Vagina (tissue), 2 donors: Measurements from ENCODE around the gene SURF2. TPM values are rescaled to one million over a fixed set of nuclear protein-coding genes. Genes with fewer than 3 reads are reported as not detected.
A peak's percentile ranks its signal among the peaks of the same experiment; 100 is the strongest.

ENCODE experiments used
- DNase-seq, 2 donors: peaks; one replicate each; pipeline ENCODE4 v3.0.0-alpha.2; 2017; ENCODE audit errors: extremely low spot score in 2 of 2
- H3K27ac ChIP-seq: fragments of 200-600 bp; sonication (generic); one replicate; pipeline ENCODE4 v1.5.1; 2019
- H3K27me3 ChIP-seq: fragments of 200-600 bp; sonication (generic); one replicate; pipeline ENCODE4 v1.5.1; 2019
- H3K36me3 ChIP-seq, 2 donors: fragments of 200-600 bp; sonication (generic); one replicate each; pipeline ENCODE4 v1.5.1; 2017 to 2019
- H3K4me1 ChIP-seq: fragments of 200-600 bp; sonication (generic); one replicate; pipeline ENCODE4 v1.5.1; 2019
- H3K4me3 ChIP-seq, 2 donors: fragments of 200-600 bp; sonication (generic); 1 replicate in 1 of 2; 2 replicates in 1 of 2; pipeline ENCODE4 v1.5.1; 2016 to 2019
- H3K9me3 ChIP-seq: fragments of 200-600 bp; sonication (generic); one replicate; pipeline ENCODE4 v1.5.1; 2019
- POLR2A ChIP-seq, 2 donors: fragments of 450-650 bp; IDR thresholded peaks; one replicate each; pipeline ENCODE4 v1.6.1; 2017; ENCODE audit warnings: antibody characterized with exemption in 2 of 2, mild to moderate bottlenecking in 2 of 2, moderate library complexity in 2 of 2
- POLR2AphosphoS5 ChIP-seq, 2 donors: sonication (generic); formaldehyde crosslinking; IDR thresholded peaks; one replicate each; pipeline ENCODE4 v1.9.0; 2017; ENCODE audit warnings: antibody characterized with exemption in 2 of 2, mild to moderate bottlenecking in 2 of 2, low read depth in 1 of 2; ENCODE audit not compliant: insufficient read depth in 1 of 2
- intact Hi-C: fragments of 100-400 bp; cut with DNase I; formaldehyde crosslinking; loops from one replicate; pipeline ENCODE4 v1.15.1; 2023
- total RNA-seq: library from RNA; depleted of rRNA; stranded (reverse); fragments of >200 nt; gene quantifications from one replicate; pipeline ENCODE4 v1.2.3, GENCODE V29; 2016
- TF ChIP-seq, protein P1 (sequence below), 3 experiments: fragments of 450-650 bp in 2 of 3; fragments of 200-600 bp in 1 of 3; sonication (generic) in 1 of 3; IDR thresholded peaks; one replicate each; pipeline ENCODE4 v1.5.1; 2017 to 2019; ENCODE audit warnings: antibody characterized with exemption in 3 of 3, mild to moderate bottlenecking in 2 of 3, moderate library complexity in 2 of 3

Gene SURF2
- total RNA-seq, 1 donor from 2014 or later, result 19.9 TPM

DNA sequence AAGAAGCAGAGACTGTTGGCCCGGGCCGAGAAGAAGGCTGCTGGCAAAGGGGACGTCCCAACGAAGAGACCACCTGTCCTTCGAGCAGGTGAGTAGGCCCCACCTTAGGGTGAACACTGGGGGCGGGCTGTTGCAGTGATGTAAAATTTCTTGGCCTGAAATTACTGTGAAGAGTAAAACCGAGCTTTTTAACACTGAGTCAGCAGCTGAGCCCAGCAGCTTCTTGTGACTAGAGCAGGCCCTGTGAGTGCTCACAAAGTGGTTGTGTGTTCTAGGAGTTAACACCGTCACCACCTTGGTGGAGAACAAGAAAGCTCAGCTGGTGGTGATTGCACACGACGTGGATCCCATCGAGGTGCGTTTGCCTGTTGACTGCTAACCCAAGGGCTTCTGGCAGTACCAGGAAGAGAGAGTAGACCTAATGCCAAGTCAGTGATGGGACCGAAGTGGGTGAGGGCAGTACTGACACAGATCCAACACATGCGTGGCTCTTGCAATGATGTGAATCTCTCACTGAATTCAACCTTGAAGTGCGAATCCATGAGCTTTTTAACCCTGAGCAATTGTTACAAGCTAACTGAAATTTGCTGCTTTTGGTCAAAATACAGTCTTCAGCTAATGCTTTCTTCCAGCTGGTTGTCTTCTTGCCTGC lies 6.3 kb upstream of the SURF2 start:
- Histone ChIP-seq H3K27me3 (no peaks in the 10 kb centered on the region), H3K4me1 (peaks cover 39% of the 10 kb centered on the region), H3K27ac (no peak overlapping the region), H3K4me3 (no peak overlapping the region), H3K9me3 (no peaks in the 10 kb centered on the region), H3K36me3 (peaks cover 0 to 45% of the 10 kb centered on the region in 2 donors)
- TF ChIP-seq, protein P1, sequence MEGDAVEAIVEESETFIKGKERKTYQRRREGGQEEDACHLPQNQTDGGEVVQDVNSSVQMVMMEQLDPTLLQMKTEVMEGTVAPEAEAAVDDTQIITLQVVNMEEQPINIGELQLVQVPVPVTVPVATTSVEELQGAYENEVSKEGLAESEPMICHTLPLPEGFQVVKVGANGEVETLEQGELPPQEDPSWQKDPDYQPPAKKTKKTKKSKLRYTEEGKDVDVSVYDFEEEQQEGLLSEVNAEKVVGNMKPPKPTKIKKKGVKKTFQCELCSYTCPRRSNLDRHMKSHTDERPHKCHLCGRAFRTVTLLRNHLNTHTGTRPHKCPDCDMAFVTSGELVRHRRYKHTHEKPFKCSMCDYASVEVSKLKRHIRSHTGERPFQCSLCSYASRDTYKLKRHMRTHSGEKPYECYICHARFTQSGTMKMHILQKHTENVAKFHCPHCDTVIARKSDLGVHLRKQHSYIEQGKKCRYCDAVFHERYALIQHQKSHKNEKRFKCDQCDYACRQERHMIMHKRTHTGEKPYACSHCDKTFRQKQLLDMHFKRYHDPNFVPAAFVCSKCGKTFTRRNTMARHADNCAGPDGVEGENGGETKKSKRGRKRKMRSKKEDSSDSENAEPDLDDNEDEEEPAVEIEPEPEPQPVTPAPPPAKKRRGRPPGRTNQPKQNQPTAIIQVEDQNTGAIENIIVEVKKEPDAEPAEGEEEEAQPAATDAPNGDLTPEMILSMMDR (IDR thresholded peaks at IDR 0.05), result no peak
- TF ChIP-seq POLR2AphosphoS5 (IDR thresholded peaks at IDR 0.05; ENCODE audit: insufficient read depth in 1 of 2, low read depth in 1 of 2), result no peak
- TF ChIP-seq POLR2A (IDR thresholded peaks at IDR 0.05), result no peak
- DNase-seq, result no peak
- intact Hi-C loops, result no loop called here

DNA sequence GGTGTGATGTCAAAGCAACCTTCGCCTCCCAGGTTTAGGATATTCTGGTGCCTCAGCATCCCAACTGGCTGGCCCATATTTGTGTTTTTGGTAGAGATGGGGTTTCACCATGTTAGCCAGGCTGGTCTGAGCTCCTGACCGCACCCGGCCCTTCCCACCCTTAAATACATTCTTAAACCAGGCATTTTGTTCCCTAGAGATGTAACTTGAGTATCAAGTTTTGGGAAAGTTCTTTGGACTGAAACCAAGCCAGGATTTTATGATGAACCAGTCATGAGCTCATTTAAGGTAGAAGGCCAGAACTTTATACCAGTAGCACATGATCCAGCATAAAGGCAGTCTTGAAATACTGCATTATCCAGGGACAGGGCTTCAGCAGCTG lies 4.8 kb upstream of the SURF2 start:
- Histone ChIP-seq H3K9me3 (no peaks in the 10 kb centered on the region), H3K4me3 (no peak overlapping the region), H3K27ac (no peak overlapping the region), H3K27me3 (no peaks in the 10 kb centered on the region), H3K36me3 (peaks cover 0 to 41% of the 10 kb centered on the region in 2 donors), H3K4me1 (peaks cover 39% of the 10 kb centered on the region)
- no peak for TF ChIP-seq POLR2A (IDR thresholded peaks at IDR 0.05)
- TF ChIP-seq, protein P1 (IDR thresholded peaks at IDR 0.05), result no peak
- no peak for TF ChIP-seq POLR2AphosphoS5 (IDR thresholded peaks at IDR 0.05; ENCODE audit: insufficient read depth in 1 of 2, low read depth in 1 of 2)
- intact Hi-C loops, result no loop called here
- no peak for DNase-seq

- DNase-seq, result no peak
- Histone ChIP-seq H3K4me1 (peaks cover 39% of the 10 kb centered on the region), H3K27ac (no peak overlapping the region), H3K36me3 (peaks cover 0 to 41% of the 10 kb centered on the region in 2 donors), H3K4me3 (no peak overlapping the region), H3K27me3 (no peaks in the 10 kb centered on the region), H3K9me3 (no peaks in the 10 kb centered on the region)
- intact Hi-C loops, result no loop called here
- TF ChIP-seq POLR2A (IDR thresholded peaks at IDR 0.05), result no peak
- TF ChIP-seq, protein P1 (IDR thresholded peaks at IDR 0.05), result peak in 1 of 3 experiments; percentile 20
These were observed 4.3 kb upstream of the SURF2 start for GRCh38 chr9:133351908-133352634.

- Histone ChIP-seq H3K27me3 (no peaks in the 10 kb centered on the region), H3K9me3 (no peaks in the 10 kb centered on the region), H3K4me1 (peaks cover 45% of the 10 kb centered on the region), H3K36me3 (peaks cover 0 to 41% of the 10 kb centered on the region in 2 donors), H3K4me3 (no peak overlapping the region), H3K27ac (no peak overlapping the region)
- intact Hi-C loops, result no loop called here
- no peak for DNase-seq
- TF ChIP-seq POLR2A (IDR thresholded peaks at IDR 0.05) (no peak), POLR2AphosphoS5 (IDR thresholded peaks at IDR 0.05; ENCODE audit: insufficient read depth in 1 of 2, low read depth in 1 of 2) (no peak)
- TF ChIP-seq, protein P1 (IDR thresholded peaks at IDR 0.05), result no peak
These were observed 3.6 kb upstream of the SURF2 start for GRCh38 chr9:133352635-133353340.
